CD4-positive, alpha-beta T cell (primary cell): ENCODE data around the gene DIPK1A. TPM values are rescaled to one million over a fixed set of nuclear protein-coding genes. Genes with fewer than 3 reads are reported as not detected.

Experiments
- ATAC-seq: fragments of 200-7000 bp; cut with Tn5 transposase; one replicate; pipeline ENCODE4 v1.10.0; 2022; ENCODE audit warnings: mild to moderate bottlenecking; ENCODE audit not compliant: poor library complexity
- CTCF ChIA-PET: fragments of 350-600 bp; sonication (Branson Sonifier 250); formaldehyde crosslinking; loops from one replicate; lab custom pipeline; 2021; ENCODE audit warnings: antibody characterized with exemption, inconsistent platforms; lab: Charles Lee
- POLR2A ChIA-PET: fragments of 350-600 bp; sonication (Branson Sonifier 250); formaldehyde crosslinking; loops from one replicate; lab custom pipeline; 2021; ENCODE audit warnings: antibody characterized with exemption, inconsistent platforms; lab: Charles Lee
- DNase-seq, 14 experiments: peaks; one replicate each; pipeline ENCODE4 v3.0.0-alpha.2; 2013 to 2020; ENCODE audit warnings: mixed read lengths in 2 of 14
- H3K27ac ChIP-seq, 2 donors: one replicate each; pipeline versions ENCODE4 v1.5.1 to v1.7.0; 2013; ENCODE audit warnings: low read length in 2 of 2, low read depth in 1 of 2, mild to moderate bottlenecking in 1 of 2
- H3K27me3 ChIP-seq, 2 experiments: 1 replicate in 1 of 2; 2 replicates in 1 of 2; pipeline versions ENCODE4 v1.6.1 to v1.7.0; 2013; ENCODE audit warnings: low read length in 2 of 2, control low read depth in 1 of 2, mild to moderate bottlenecking in 1 of 2, moderate library complexity in 1 of 2; ENCODE audit not compliant: insufficient read depth in 2 of 2, control insufficient read depth in 1 of 2
- H3K36me3 ChIP-seq: one replicate; pipeline ENCODE4 v1.6.1; 2013; ENCODE audit warnings: low read length, control low read depth; ENCODE audit not compliant: insufficient read depth
- H3K4me1 ChIP-seq: one replicate; pipeline ENCODE4 v1.6.1; 2013; ENCODE audit warnings: low read length, control low read depth; ENCODE audit not compliant: insufficient read depth
- H3K4me3 ChIP-seq: one replicate; pipeline ENCODE4 v1.5.1; 2013; ENCODE audit warnings: mild to moderate bottlenecking, low read length, moderate library complexity
- H3K9me3 ChIP-seq, 2 experiments: 1 replicate in 1 of 2; 2 replicates in 1 of 2; pipeline versions ENCODE4 v1.6.1 to v1.7.0; 2013; ENCODE audit warnings: low read length in 2 of 2, mild to moderate bottlenecking in 2 of 2, control low read depth in 1 of 2, moderate library complexity in 1 of 2; ENCODE audit not compliant: control insufficient read depth in 1 of 2, insufficient read depth in 1 of 2
- H3K27ac Mint-ChIP-seq: one replicate; pipeline ENCODE4 v1.8.0; 2020; ENCODE audit warnings: mixed read lengths
- H3K27me3 Mint-ChIP-seq: one replicate; pipeline ENCODE4 v1.8.0; 2021; ENCODE audit warnings: mixed read lengths
- H3K36me3 Mint-ChIP-seq: one replicate; pipeline ENCODE4 v1.8.0; 2021; ENCODE audit warnings: low read depth, mixed read lengths
- H3K4me1 Mint-ChIP-seq: one replicate; pipeline ENCODE4 v1.8.0; 2021; ENCODE audit warnings: low read depth, mixed read lengths
- H3K4me3 Mint-ChIP-seq: one replicate; pipeline ENCODE4 v1.8.0; 2020; ENCODE audit warnings: mild to moderate bottlenecking, mixed read lengths
- H3K9me3 Mint-ChIP-seq: one replicate; pipeline ENCODE4 v1.8.0; 2020; ENCODE audit warnings: mixed read lengths
- intact Hi-C, 2 experiments: fragments of 100-400 bp; cut with DNase I in 1 of 2; cut with micrococcal nuclease in 1 of 2; formaldehyde crosslinking; loops; one replicate each; pipeline versions ENCODE4 v1.15.1 to v1.9.0; 2023 to 2025; cut with DNase I, micrococcal nuclease
- total RNA-seq, 174 experiments: library from RNA in 2 of 174; stranded (reverse) in 2 of 174; gene quantifications; one replicate each; pipeline ENCODE4 v1.2.3 and lab custom pipeline; 2021 to 2026
- TF ChIP-seq, protein P1 (sequence below): fragments of 200-600 bp; IDR thresholded peaks from one replicate; pipeline ENCODE4 v1.8.0; 2022; ENCODE audit warnings: antibody characterized with exemption, mild to moderate bottlenecking

Gene DIPK1A
- total RNA-seq, 2 experiments from 2014 or later: 7.0 to 7.3 TPM

DNA sequence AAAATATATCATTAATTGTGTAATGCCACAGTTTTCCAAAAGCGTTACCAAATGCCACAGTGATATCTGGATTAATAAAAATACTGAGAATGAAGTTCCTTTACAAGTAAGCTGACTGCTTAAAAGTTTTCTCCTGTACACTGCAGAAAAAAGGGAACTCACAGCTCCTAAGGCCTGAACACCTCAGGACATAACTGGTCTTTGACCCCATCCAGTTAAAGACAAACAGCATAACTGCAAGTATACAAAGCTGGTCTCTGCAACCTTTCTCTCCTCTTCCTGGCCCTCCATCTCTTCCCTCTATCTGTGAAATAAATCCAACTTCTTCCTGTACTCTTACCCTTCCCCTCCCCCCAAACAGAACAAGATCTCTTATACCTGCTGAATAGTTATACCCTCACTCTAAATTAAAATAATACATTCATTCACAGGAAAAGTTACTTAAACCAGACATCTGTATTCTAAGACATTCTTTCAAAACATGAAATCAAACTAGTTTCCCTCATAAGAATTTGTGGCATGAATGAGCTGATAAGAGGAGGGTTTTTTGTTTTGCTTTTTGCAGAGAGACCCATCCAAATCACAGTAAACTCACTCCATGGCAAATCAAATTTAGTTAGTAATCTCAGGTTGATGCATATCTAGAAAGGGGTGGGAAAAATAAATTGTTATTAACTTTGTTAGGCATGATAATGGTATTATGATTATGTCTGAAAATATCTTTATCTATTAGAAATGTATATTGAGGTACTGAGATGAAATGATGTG lies 2.9 kb downstream of the DIPK1A start:
- ChIA-PET CTCF (interaction anchor here (1.1 to 10.4 kb wide), 4 partner anchors 35 to 127 kb away, joined by 3 to 105 read pairs (median 54); partner anchors contain the start of gene RPL5), POLR2A (interaction anchor here (0.6 to 5.8 kb wide), 6 partner anchors 10 to 138 kb away, joined by 3 to 159 read pairs (median 4); no protein-coding TSS in a partner anchor)
- Mint-ChIP-seq H3K27me3 (no peaks in the 10 kb centered on the region), H3K4me3 (peak overlapping the region; percentile 79), H3K27ac (peak overlapping the region; percentile 76), H3K36me3 (peaks cover 13% of the 10 kb centered on the region), H3K4me1 (peaks cover 59% of the 10 kb centered on the region), H3K9me3 (no peaks in the 10 kb centered on the region)
- H3K27me3 ChIP-seq: no peaks in the 10 kb centered on the region
- H3K9me3 ChIP-seq: no peaks in the 10 kb centered on the region
- no peak for ATAC-seq
- H3K36me3 ChIP-seq: no peaks in the 10 kb centered on the region
- TF ChIP-seq, protein P1, sequence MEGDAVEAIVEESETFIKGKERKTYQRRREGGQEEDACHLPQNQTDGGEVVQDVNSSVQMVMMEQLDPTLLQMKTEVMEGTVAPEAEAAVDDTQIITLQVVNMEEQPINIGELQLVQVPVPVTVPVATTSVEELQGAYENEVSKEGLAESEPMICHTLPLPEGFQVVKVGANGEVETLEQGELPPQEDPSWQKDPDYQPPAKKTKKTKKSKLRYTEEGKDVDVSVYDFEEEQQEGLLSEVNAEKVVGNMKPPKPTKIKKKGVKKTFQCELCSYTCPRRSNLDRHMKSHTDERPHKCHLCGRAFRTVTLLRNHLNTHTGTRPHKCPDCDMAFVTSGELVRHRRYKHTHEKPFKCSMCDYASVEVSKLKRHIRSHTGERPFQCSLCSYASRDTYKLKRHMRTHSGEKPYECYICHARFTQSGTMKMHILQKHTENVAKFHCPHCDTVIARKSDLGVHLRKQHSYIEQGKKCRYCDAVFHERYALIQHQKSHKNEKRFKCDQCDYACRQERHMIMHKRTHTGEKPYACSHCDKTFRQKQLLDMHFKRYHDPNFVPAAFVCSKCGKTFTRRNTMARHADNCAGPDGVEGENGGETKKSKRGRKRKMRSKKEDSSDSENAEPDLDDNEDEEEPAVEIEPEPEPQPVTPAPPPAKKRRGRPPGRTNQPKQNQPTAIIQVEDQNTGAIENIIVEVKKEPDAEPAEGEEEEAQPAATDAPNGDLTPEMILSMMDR: no peak
- no peak for DNase-seq
- intact Hi-C loops: loop anchor here in 1 of 2 experiments (5.0 kb wide), 2 partner anchors 34 to 889 kb away; no protein-coding TSS in a partner anchor
- H3K4me1 ChIP-seq: peaks cover 55% of the 10 kb centered on the region
- no peak overlapping the region for H3K27ac ChIP-seq
- H3K4me3 ChIP-seq: no peak overlapping the region

DNA sequence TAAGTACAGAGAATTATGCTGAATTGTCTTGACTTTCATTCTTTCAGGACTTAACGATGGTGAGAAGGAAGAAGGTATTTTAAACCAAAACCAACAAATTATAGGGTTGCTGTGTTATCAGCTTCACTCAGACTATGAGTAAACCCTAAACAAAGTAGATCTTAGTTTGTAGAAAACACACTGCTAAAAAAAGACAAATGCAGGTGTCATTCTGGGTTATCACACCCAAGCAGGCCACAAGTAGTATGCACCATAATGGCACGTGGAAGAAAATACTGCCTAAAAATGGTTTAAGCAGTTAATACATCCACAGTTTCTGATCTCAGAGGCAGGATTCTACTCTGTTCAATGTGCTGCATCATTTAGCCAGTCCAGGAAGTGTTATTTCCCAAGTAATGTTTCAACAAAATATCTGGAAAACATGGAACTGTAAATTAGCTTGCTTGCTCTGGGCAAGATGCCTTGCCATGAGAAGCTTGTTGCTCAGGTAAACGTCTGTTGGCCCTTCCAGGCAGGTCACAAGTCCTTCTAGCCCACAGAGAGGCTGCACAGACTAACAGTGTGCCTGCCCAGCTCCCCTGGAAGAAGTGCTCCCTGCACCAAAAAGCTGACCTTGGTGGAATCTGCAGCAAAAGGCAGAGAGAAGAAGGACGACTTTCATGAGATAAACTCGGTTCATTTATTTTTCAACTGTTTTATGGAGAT lies 4.1 kb downstream of the DIPK1A start:
- Mint-ChIP-seq H3K9me3 (no peaks in the 10 kb centered on the region), H3K27me3 (no peaks in the 10 kb centered on the region), H3K36me3 (peaks cover 10% of the 10 kb centered on the region), H3K27ac (peak overlapping the region; percentile 76), H3K4me1 (peaks cover 69% of the 10 kb centered on the region), H3K4me3 (peak overlapping the region; percentile 20)
- POLR2A ChIA-PET: interaction anchor here (1.0 to 1.4 kb wide), 4 partner anchors 9 to 82 kb away, joined by 3 to 5 read pairs (median 4); no protein-coding TSS in a partner anchor
- H3K36me3 ChIP-seq: no peaks in the 10 kb centered on the region
- H3K9me3 ChIP-seq: no peaks in the 10 kb centered on the region
- intact Hi-C loops: loop anchor here in 1 of 2 experiments (5.0 kb wide), 2 partner anchors 35 to 890 kb away; no protein-coding TSS in a partner anchor
- DNase-seq (no peak), ATAC-seq (no peak)
- H3K27ac ChIP-seq: peak overlapping the region in 1 of 2 donors; percentile 1
- no peak overlapping the region for H3K4me3 ChIP-seq
- no peaks in the 10 kb centered on the region for H3K27me3 ChIP-seq
- peaks cover 46% of the 10 kb centered on the region for H3K4me1 ChIP-seq
- CTCF ChIA-PET: interaction anchor here (1.1 to 10.4 kb wide), 5 partner anchors 11 to 125 kb away, joined by 3 to 105 read pairs (median 8); partner anchors contain the start of gene RPL5
- TF ChIP-seq, protein P1: no peak
